CD4-positive, alpha-beta T cell treated with Interleukin-15 for 4 hours (primary cell): ENCODE results near the gene AKAP13.
"Not testable (repeated sequence)": the region's sequence is repeated elsewhere in the genome, so short reads cannot be mapped to it uniquely, and the experiment has no call there.

Source experiments
- DNase-seq: peaks from one replicate; pipeline ENCODE4 v3.0.0-alpha.2; 2020; ENCODE audit warnings: low spot score

Gene AKAP13

GRCh38 chr15:85623315-85624049 lies 243.1 kb downstream of the AKAP13 start:
- DNase-seq: no peak

GRCh38 chr15:85624291-85624801 lies 243.9 kb downstream of the AKAP13 start:
- DNase-seq: peak; percentile 28

DNA sequence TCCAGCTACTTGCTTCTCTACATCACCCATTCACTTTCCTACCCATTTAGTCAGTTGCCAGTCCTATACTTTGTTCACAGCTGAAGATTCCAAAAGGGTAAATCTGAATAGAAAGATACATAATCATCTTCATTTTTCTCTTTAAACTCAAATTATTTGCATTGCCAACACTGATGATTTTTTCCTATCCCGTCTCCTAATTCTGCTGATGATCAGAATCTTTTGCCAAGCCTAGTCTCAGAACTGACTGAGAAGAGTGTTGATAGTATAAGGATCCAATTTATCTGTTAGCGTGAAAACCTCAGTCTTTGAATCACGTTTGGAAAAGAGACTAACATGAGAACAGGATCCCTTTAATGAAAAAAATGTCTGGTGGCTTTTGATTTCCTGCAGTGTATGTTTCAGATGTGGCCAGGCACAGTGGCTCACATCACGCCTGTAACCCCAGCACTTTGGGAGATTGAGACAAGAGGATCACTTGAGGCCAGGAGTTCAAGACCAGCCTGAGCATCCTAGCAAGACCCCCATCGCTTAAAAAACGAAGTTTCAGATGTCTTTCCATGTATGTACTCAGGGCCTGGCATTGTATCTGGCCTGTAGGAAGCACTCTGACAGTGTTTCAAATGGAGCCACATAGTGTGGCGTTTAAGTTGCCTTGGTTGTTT lies 244.9 kb downstream of the AKAP13 start:
- peak; percentile 37 for DNase-seq

DNA sequence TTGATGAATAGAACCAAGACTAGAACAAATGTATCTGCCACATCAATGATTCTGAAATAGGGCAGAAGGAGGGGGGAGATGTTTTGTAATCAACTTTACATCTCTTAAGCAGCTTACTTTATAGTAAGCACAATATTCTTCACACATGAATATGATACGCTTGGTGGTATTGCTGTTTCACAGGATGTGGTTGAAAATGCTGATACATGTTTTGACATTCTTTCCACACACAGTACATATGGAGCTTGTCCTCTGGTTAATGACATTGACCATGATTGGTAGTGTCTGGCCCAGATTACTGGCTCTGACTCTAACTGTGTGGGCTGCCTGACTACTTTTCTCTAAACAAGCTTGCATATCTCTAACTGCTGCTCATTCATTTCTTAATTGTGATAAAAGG lies 245.5 kb downstream of the AKAP13 start:
- DNase-seq: peak; percentile 72

GRCh38 chr15:85627213-85627935 lies 247.0 kb downstream of the AKAP13 start:
- DNase-seq: no peak

DNA sequence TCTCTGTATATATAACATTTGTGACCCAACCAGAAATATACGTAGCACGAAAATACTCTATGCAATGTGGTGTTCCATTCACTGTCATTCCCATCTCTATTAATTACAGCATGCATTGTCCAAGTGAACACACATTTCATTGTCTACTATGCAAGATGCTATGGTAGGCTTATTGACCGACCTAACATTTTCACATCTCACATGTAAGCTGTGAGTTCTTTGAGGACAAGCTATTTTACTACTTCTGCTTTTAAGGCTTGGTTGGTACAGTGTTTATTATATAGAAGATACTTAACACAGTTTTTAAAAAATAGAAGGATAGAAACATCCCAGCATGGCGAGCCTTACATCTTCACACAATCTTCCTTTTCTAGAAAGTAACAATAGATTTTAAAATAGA lies 249.9 kb downstream of the AKAP13 start:
- DNase-seq: no peak

- no peak for DNase-seq
Observed at GRCh38 chr15:85631018-85631417, 250.6 kb downstream of the AKAP13 start.

DNA sequence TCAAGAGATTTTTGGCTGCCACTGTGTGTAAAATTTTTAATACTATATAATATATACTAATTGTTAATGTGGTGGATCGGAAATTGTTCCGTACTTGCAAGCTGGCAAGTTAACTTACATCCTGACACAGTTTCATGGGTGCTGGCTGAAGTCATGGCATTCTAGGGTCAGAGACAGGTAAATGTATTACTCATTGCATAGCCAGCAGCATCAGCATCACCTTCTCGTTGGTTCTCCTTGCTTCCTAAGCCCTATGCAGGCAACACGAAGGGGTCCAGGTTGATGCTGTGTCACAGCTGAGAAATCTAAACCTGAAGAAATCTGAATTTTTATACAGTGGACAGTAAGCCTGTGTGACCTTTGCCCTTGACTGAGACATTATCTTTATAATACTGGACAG lies 251.6 kb downstream of the AKAP13 start:
- DNase-seq: no peak

DNA sequence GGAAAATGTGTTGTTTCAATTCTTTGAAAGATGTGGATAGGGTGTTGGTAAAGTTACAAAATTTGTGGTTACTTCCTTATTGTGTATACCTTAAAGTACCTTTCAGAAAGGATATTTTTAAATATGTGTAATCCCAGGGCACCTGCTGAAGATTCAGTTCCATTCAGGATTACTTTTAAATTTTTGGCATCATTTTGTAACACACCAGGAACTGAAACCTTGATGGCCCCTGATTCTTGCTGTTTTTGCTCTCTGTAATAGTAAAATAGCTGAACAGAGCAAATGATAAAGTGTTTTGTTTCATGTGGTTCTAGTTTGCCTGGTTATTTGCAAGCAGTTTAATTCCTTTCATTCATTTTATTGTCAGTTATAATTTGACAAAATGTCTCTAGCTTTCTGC lies 253.5 kb downstream of the AKAP13 start:
- no peak for DNase-seq

GRCh38 chr15:85636351-85636750 lies 255.9 kb downstream of the AKAP13 start:
- DNase-seq: no peak

DNA sequence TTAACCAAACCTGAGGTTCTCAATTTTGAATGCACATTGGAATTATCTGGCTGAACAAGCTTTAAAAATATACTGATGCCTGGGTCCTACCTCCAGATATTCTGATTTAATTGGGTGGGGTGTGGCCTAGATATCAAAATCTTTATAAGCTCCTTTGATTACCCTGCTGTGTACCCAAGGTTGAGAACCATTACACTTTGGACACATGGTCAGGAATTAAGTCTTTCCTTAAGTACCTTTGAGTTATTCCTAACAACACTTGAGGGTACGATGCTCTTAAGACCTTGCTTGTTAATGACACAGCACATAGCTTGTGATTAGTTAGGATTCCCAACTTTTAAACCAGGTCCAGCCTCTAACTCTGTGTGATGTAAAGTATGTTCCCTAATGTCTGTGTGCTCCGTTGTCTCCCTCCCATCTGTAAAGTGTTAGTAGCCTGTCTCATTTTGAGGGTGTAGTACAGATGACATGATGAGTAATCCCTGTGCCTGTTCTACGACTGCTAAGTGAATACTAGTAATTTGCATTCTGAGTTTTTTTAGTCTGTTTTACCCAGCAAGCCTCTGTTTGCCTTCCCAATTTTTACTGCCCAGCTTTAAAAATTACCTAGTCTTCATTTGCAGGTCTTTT lies 259.5 kb downstream of the AKAP13 start:
- peak; percentile 25 for DNase-seq

GRCh38 chr15:85642065-85642692 lies 261.8 kb downstream of the AKAP13 start:
- DNase-seq: no peak

GRCh38 chr15:85642693-85643066 lies 262.3 kb downstream of the AKAP13 start:
- no peak for DNase-seq

GRCh38 chr15:85646538-85647091 lies 266.2 kb downstream of the AKAP13 start:
- peak; percentile 84 for DNase-seq

- DNase-seq: peak; percentile 52
Observed at GRCh38 chr15:85649372-85649771, 269.0 kb downstream of the AKAP13 start.

- no peak for DNase-seq
Observed at GRCh38 chr15:85651548-85651947, 271.1 kb downstream of the AKAP13 start.

- no peak for DNase-seq
Observed at GRCh38 chr15:85652457-85652856, 272.1 kb downstream of the AKAP13 start.

DNA sequence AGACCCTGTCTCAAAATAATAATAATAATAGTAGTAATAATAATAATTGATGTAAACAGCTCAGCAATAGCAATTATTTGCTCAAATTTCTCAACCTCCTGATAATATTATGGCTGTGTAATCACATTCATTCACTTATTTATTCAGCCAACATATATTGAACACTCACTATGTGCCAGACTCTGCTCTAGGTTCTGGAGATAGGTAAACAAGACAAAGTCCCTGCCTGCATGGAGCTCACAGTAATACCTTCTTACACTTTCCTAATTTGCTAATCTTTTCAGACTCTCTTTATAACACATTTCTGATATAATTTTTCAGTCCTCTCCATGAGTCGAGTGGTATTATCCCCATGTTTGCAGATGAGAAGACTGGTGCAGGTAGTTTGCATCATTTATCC lies 276.7 kb downstream of the AKAP13 start:
- no peak for DNase-seq

DNA sequence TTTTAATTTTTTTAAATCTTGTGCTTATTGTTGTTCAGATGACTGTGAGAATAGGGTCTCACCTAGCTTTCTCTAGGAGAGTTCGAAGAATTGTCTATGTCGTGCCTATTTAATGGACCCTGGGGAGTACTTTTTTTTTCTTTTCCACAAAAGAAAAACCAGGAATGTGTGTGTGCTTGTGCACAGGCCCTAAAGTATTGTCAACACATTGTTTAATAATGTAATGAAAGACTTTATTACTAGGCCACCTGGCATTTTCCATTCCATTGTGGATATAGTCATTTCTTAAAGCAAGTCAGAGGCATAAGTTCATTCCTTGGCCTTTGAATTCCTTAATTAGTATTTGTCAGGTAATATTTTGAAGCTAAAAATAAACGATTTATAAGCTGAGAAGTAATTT lies 278.4 kb downstream of the AKAP13 start:
- no peak for DNase-seq

DNA sequence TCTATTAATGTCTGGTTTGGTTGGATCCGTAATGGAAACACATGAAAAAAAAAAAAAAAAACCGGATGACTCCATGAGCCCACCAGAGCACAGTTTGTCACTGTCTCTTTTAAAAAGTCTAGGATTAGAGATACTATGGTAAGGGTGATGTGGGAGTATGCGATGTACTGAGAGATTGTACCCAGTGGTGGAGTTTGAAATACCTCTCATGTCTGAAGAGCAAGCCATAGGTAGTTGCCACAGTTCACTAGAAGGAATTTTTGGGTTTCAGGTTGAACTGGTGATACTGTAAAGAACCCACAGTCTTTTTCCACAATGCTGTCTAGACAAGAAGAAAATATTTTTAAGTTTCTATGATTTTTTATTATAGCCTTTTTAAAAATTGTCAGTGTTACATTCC lies 281.5 kb downstream of the AKAP13 start:
- no peak for DNase-seq

- DNase-seq: not testable (repeated sequence)
Observed at GRCh38 chr15:85665677-85666076, 285.3 kb downstream of the AKAP13 start.
